HUES64 (cell line): Measurements from ENCODE around the gene C7.

Source experiments
- H3K27ac ChIP-seq: 2 replicates; pipeline ENCODE4 v1.7.0; 2013; ENCODE audit warnings: low read depth, low read length, inconsistent platforms
- H3K27me3 ChIP-seq: 2 replicates; pipeline ENCODE4 v1.6.1; 2013; ENCODE audit warnings: mild to moderate bottlenecking, low read length; ENCODE audit not compliant: insufficient read depth
- H3K36me3 ChIP-seq: 2 replicates; pipeline ENCODE4 v1.6.1; 2013; ENCODE audit warnings: mild to moderate bottlenecking, low read length; ENCODE audit not compliant: insufficient read depth
- H3K4me1 ChIP-seq: 2 replicates; pipeline ENCODE4 v1.6.1; 2013; ENCODE audit warnings: mild to moderate bottlenecking, low read length, moderate library complexity; ENCODE audit not compliant: insufficient read depth
- H3K4me3 ChIP-seq: 2 replicates; pipeline ENCODE4 v1.5.1; 2013; ENCODE audit warnings: mild to moderate bottlenecking, low read length, moderate library complexity
- H3K9ac ChIP-seq: 2 replicates; pipeline ENCODE4 v1.6.1; 2013; ENCODE audit warnings: mild to moderate bottlenecking, low read depth, low read length
- H3K9me3 ChIP-seq: 2 replicates; pipeline ENCODE4 v1.6.1; 2013; ENCODE audit warnings: low read depth, low read length; ENCODE audit not compliant: insufficient read depth
- WGBS: fragments of 150-250, 120-280 bp; methylation state at CpG from one replicate; pipeline ENCODE4 v1.1.7; 2013; ENCODE audit warnings: missing lambda C conversion rate; 5-methylcytosine and 5-hydroxymethylcytosine counted together

C7 gene

GRCh38 chr5:40973364-40974004 lies 64.2 kb downstream of the C7 start:
- no peaks in the 10 kb centered on the region for H3K27me3 ChIP-seq
- H3K27ac ChIP-seq, result no peak overlapping the region
- 86% methylated on average over 3 of the region's 3 CpGs for WGBS
- H3K4me3 ChIP-seq, result no peak overlapping the region
- no peak overlapping the region for H3K9ac ChIP-seq
- peaks cover 6% of the 10 kb centered on the region; the same call in 1 of the 2 replicates for H3K4me1 ChIP-seq
- no peaks in the 10 kb centered on the region for H3K9me3 ChIP-seq
- no peaks in the 10 kb centered on the region for H3K36me3 ChIP-seq

- peaks cover 6% of the 10 kb centered on the region; the same call in 1 of the 2 replicates for H3K4me1 ChIP-seq
- H3K27ac ChIP-seq, result no peak overlapping the region
- no peak overlapping the region for H3K9ac ChIP-seq
- WGBS, result 83% methylated on average over 2 of the region's 3 CpGs
- no peaks in the 10 kb centered on the region for H3K36me3 ChIP-seq
- H3K4me3 ChIP-seq, result no peak overlapping the region
- H3K9me3 ChIP-seq, result no peaks in the 10 kb centered on the region
- no peaks in the 10 kb centered on the region for H3K27me3 ChIP-seq
These were observed 66.7 kb downstream of the C7 start for GRCh38 chr5:40976041-40976440.

GRCh38 chr5:40976836-40977235 lies 67.5 kb downstream of the C7 start:
- no peaks in the 10 kb centered on the region for H3K36me3 ChIP-seq
- no peak overlapping the region for H3K27ac ChIP-seq
- no peaks in the 10 kb centered on the region for H3K27me3 ChIP-seq
- 89% methylated on average over 3 of the region's 3 CpGs for WGBS
- H3K9ac ChIP-seq, result no peak overlapping the region
- H3K9me3 ChIP-seq, result no peaks in the 10 kb centered on the region
- no peak overlapping the region for H3K4me3 ChIP-seq
- H3K4me1 ChIP-seq, result peaks cover 6% of the 10 kb centered on the region; the same call in 1 of the 2 replicates

GRCh38 chr5:40981420-40981819 lies 72.1 kb downstream of the C7 start:
- Histone ChIP-seq H3K27ac (no peak overlapping the region), H3K4me1 (peaks cover 4% of the 10 kb centered on the region; the same call in 1 of the 2 replicates)
- 97% methylated on average over 9 of the region's 9 CpGs for WGBS

GRCh38 chr5:40983781-40984180 lies 74.5 kb downstream of the C7 start:
- no peaks in the 10 kb centered on the region for H3K9me3 ChIP-seq
- no peak overlapping the region for H3K27ac ChIP-seq
- no peaks in the 10 kb centered on the region for H3K27me3 ChIP-seq
- no peak overlapping the region for H3K4me3 ChIP-seq
- WGBS, result 93% methylated on average over 3 of the region's 3 CpGs
- H3K4me1 ChIP-seq, result no peaks in the 10 kb centered on the region
- H3K9ac ChIP-seq, result no peak overlapping the region
- H3K36me3 ChIP-seq, result no peaks in the 10 kb centered on the region

More at GRCh38 chr5:40981420-40981819, 72.1 kb downstream of the C7 start:
- Histone ChIP-seq H3K36me3 (no peaks in the 10 kb centered on the region), H3K27me3 (no peaks in the 10 kb centered on the region), H3K4me3 (no peak overlapping the region), H3K9ac (no peak overlapping the region), H3K9me3 (no peaks in the 10 kb centered on the region)

- WGBS, result 98% methylated on average over 3 of the region's 3 CpGs
- no peaks in the 10 kb centered on the region for H3K27me3 ChIP-seq
- no peak overlapping the region for H3K9ac ChIP-seq
- H3K4me3 ChIP-seq, result no peak overlapping the region
- no peaks in the 10 kb centered on the region for H3K4me1 ChIP-seq
- H3K27ac ChIP-seq, result no peak overlapping the region
- no peaks in the 10 kb centered on the region for H3K9me3 ChIP-seq
- no peaks in the 10 kb centered on the region for H3K36me3 ChIP-seq
These were observed 75.6 kb downstream of the C7 start for GRCh38 chr5:40984884-40985283.

- no peaks in the 10 kb centered on the region for H3K9me3 ChIP-seq
- no peaks in the 10 kb centered on the region for H3K4me1 ChIP-seq
- no peaks in the 10 kb centered on the region for H3K27me3 ChIP-seq
- no peak overlapping the region for H3K27ac ChIP-seq
- H3K36me3 ChIP-seq, result no peaks in the 10 kb centered on the region
- H3K4me3 ChIP-seq, result no peak overlapping the region
- no peak overlapping the region for H3K9ac ChIP-seq
- WGBS, result 62% methylated on average over 4 of the region's 4 CpGs
These were observed 76.2 kb downstream of the C7 start for GRCh38 chr5:40985501-40985900.

- Histone ChIP-seq H3K9me3 (no peaks in the 10 kb centered on the region), H3K27ac (no peak overlapping the region), H3K36me3 (no peaks in the 10 kb centered on the region), H3K4me3 (no peak overlapping the region), H3K4me1 (no peaks in the 10 kb centered on the region), H3K27me3 (no peaks in the 10 kb centered on the region), H3K9ac (no peak overlapping the region)
- WGBS, result 90% methylated on average over 3 of the region's 3 CpGs
These were observed 77.4 kb downstream of the C7 start for GRCh38 chr5:40986666-40987065.

GRCh38 chr5:40987349-40987748 lies 78.1 kb downstream of the C7 start:
- H3K9me3 ChIP-seq, result no peaks in the 10 kb centered on the region
- no peak overlapping the region for H3K27ac ChIP-seq
- H3K4me3 ChIP-seq, result no peak overlapping the region
- no peaks in the 10 kb centered on the region for H3K4me1 ChIP-seq
- no peaks in the 10 kb centered on the region for H3K27me3 ChIP-seq
- H3K36me3 ChIP-seq, result no peaks in the 10 kb centered on the region
- no peak overlapping the region for H3K9ac ChIP-seq

- Histone ChIP-seq H3K9me3 (no peaks in the 10 kb centered on the region), H3K27me3 (no peaks in the 10 kb centered on the region), H3K9ac (no peak overlapping the region), H3K4me3 (no peak overlapping the region), H3K4me1 (no peaks in the 10 kb centered on the region), H3K36me3 (no peaks in the 10 kb centered on the region), H3K27ac (no peak overlapping the region)
- 93% methylated on average over 8 of the region's 8 CpGs for WGBS
These were observed 79.6 kb downstream of the C7 start for GRCh38 chr5:40988746-40989510.

- no peaks in the 10 kb centered on the region for H3K9me3 ChIP-seq
- no peak overlapping the region for H3K4me3 ChIP-seq
- no peaks in the 10 kb centered on the region for H3K36me3 ChIP-seq
- no peaks in the 10 kb centered on the region for H3K27me3 ChIP-seq
- WGBS, result 91% methylated on average over 1 of the region's 2 CpGs
- no peak overlapping the region for H3K9ac ChIP-seq
- no peak overlapping the region for H3K27ac ChIP-seq
- H3K4me1 ChIP-seq, result no peaks in the 10 kb centered on the region
These were observed 82.1 kb downstream of the C7 start for GRCh38 chr5:40991168-40991980.
